Measurements from ENCODE around the gene GRPEL1. TPM values are rescaled to one million over a fixed set of nuclear protein-coding genes. Genes with fewer than 3 reads are reported as not detected.
A peak's percentile ranks its signal among the peaks of the same experiment; 100 is the strongest.

The GRPEL1 gene
- total RNA-seq, 1 donor from 2014 or later, result 15.1 TPM

DNA sequence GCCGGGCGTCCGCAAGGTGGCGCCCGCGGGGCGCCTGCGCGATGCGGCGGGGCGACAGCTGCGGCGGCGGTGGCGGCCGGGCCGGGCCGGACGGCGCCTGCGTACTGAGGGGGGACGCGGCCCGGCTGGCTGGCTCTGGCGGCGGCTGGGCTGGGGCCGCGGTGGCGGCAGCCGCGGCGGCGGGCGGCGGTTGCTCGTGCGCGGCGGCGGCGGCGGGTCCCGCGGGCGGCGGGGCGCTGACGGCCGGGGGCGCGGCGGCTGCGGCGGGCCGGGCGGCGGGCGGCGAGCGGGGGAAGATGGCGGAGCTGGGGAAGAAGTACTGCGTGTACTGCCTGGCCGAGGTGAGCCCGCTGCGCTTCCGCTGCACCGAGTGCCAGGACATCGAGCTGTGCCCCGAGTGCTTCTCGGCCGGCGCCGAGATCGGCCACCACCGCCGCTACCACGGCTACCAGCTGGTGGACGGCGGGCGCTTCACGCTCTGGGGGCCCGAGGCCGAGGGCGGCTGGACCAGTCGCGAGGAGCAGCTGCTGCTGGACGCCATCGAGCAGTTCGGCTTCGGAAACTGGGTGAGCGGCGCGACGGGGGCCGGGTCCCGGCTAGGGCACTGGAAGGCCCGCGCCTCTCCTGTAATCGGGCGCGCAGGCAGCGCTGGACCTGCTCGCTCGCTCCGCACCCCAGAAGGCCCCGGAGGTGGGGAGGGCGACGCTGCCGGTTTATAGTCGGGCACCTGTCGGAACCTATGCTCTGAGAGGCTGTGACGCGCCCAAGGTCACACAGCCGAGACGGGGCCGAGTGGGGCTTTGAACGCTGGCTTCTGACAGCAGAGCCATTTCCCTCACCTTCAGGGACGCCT lies 24.4 kb downstream of the GRPEL1 start, which contains the start of gene TADA2B:
TADA2B (plus strand) TSS at position 89 of the 853 bp plus-strand sequence; CDS start at position 297, 208 bp downstream.
- peak; percentile 56 for DNase-seq

DNA sequence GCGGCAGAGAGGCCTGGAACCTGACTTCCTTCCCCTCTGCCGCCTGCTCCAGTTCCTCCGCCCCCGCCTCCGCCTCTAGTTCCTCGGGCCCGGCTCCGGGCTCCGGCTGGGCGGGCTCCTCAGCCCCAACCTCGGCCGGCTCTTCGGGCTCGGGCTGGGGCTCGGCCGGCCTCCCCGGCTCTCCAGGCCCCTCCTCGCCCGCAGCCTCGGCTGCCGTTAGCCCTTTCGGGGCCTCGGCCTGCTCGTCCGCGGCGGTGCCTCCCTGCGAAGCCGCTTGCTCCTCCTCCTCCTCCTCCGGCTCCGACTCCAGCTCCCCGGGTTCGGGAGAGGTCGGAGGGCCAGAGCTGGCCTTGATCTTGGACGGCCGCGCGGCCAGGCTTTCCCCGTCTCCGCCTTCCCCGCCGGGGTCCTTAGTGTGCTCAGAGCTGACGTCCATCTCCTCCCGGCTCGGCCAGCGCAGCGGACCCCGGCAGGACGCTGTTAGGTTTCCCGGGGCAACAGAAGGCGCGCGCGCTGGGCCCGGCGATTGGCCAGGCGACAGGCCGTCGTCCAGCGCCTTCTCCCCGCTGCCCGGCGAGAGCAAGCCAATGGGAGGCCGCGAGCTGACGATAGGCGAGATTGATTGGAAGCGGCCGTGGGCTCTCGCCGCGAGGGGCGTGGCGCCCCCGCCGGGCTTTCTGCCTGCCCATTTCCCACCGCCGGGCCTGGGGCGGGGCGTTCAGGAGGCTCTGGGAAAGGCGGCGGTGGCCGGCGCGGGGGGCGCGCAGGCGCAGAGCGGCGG lies 25.2 kb downstream of the GRPEL1 start:
- peak; percentile 99 for DNase-seq

DNA sequence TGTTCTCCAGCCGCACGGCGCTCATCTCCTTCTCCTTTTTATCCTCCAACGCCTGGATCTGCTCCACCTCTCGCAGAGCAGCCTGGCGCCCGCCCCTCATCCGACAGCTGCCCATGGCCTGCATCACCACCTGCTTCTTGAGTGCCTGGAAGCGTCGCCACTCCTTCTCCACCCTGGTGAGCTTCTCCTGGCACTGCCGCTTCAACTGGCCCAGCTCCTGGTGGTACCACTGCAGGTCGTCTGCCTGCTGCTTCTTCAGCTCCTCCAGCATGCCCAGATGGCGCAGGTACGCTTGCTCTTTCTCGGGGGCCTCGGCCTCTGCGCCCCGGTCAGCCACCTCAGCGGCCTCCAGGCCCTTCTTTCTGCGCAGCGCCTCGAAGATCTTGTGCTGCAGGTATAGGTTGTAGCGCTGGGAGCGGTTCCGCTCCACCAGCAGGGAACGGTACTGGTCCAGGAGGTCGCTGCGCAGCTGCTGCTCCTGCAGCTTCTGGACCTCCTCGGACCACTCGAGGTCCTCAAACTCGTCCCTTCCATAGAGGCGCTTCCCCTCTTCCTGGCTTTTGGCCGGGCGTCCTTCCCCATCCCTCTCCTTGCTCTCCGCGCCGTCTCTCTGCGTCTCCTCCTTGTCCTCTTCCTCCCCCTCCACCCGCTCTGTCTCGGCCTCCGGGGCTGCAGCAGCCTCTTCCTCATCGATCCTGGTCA lies 25.9 kb downstream of the GRPEL1 start:
- peak; percentile 78 for DNase-seq

DNA sequence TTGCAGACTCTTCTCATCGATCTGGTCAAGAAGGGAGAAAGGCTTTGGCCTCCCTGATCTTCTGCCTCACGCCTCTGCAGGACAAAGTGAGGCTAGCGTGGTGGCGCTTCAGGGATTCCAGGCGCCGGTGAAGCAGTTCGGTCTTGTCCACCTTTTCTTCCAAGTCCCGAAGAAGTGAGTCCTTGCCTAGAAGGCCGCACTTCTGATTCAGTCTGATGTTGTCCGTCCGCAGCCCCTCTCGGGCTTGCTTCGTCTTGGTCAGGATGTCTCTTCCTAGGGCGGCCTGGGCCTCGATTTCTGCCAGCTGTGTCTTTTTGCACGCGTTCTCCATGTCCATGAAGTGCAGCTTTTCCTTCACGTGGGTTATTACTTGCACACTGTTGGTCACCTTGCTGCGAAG lies 26.6 kb downstream of the GRPEL1 start:
- DNase-seq, result no peak

DNA sequence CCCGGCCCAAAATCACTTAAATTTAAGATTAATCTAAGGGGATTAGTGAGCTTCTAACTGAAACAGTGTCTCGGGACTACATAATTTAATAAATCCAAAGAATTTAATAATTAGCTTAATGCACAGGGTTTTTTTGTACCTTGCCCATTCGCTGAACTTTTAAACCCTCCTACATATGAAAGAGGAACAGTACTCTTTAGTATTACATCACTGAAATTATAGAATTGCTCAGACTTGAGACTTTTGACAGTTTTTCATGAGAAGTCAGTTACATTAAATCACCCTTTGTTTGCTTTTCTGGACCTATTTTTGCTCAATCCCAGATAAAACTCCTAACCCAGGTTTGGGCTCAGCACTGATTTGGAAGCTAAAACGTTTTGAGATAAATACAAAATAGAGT lies 27.1 kb downstream of the GRPEL1 start:
- no peak for DNase-seq

DNA sequence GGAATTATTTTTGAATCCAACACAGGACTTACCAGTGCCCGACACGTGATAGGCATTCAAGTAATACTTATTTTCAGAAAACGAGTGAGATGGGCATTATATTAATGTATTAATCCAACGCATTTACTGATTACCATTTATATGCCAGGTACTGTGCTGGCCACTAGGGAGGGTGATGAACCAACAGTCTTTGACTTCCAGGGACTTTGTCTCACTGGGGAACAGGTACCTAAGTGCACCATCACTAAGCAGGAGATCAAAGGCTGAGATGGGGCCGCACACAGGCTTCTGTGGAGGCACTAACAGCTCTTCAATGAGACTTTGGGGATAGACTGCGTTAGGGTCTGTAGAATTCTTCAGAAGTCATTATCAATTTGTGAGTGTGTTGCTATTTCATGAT lies 30.4 kb downstream of the GRPEL1 start:
- DNase-seq, result no peak

DNA sequence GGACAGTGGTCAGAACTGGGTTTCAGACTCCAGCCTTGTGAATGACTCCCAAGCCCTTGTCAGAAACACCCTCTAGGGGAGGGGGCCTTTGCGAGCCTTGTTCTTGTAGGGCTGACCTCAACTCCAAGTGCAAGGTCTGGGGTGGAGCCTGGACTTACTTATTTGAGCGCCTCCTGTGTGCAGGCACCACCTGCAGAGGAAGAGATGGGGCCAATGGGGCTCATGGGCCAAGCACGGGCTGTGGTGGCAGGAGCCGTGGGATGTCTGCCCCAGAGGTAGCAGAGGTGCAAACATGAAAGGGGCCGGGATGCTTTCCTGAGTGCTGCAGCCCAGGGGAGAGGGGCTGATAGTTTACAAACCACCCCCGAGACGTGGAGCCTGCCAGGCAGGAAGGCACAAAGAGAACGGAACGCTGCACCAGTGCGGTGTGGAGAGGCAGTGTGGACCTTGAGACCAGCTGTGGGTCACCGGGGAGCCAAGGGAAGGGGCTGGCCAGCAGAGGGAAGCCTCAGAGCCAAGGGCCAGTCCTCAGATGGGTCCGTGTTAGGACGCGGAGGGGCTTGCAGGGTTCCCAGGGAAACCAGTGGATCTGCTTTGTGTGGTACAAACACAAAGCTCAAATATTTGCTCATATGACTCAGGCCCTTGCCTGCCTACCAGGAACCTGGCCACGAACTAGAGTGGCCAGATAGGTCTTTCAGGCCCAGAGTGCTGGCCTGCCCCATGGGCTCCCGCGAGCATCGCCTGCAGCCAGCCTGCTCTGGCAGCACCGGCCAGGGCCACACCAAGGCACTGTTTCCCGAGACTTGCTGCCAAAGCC lies 33.4 kb downstream of the GRPEL1 start:
- no peak for DNase-seq

DNA sequence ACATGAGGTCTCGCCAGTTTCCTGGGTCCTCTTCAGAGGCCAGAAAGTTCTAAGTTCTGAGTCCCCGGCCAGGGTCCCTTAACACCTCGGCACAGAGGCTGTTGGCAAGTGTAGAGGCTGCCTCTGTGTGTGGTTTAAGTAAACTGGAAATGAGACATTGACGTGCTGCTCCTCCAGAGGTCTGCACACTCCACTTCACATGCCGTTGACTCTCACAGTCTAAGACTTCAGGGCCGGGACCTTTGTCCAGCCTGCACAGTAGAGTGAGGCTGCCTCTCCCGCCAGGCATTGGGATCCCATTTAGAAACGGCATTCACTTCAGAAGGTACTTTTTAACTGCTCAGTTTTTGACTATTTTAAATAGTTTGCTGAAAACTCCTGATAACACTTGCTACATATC lies 35.3 kb downstream of the GRPEL1 start:
- DNase-seq, result no peak

DNA sequence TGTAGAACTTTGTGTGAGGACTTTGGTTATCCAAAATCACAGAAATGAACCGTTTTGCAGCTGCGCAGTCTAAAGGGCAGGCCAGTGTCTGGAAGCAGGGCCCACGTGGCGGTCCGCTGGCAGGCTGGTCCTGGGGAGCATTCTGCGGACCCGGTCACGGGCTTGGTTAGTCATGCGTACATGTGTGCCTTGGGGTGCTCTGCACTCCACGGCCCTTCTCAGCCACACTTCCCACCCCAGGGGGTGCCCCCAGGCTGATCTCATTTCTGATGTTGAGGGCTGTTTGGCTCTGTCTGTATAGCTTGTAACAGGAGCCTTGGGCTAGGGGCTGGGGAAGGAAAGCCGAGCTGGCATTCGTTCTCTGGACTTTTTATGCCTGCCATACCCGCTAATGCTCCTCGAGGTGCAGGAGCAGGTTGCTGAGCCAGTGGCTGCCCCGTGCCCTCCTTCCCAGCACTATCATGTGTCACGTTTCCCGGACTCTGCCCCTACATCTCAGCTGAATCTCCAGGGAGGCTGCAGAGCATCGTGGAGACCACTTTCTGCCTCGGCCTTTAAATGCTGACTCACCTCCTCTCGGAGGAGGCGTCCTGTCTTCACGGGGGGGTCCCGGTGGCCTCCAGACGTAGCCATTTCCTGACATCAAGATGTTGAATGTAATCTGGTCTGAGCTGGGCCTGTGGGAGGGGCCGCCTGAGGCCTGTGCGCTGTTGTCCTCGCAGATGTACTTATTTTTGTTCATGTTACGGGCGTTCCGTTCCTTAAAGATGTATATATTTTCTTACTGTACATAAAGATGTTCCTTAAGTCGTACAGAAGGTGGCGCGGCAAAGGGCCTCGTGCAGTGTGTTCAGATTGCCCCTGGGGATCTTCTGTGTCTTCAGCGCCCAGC lies 36.1 kb downstream of the GRPEL1 start:
- DNase-seq, result no peak

DNA sequence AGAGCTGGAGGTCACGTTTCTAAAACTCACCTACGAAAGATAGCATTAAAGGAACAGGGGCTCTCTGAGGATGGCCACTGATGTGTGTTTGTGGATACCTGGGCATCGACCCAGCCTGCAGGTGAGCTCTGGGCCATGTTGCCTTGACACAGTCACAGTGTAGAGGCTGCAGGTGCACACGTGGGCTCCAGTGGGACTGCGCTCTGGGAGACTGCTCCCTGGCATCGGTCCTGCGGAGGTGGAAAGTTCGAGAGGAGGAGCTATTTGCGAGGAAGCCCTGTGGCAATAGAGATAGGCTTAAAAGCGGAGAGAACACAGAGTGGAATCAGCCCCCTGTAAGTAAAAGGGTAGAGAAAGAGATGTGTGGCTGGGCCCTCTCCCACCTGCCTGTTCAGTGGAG lies 37.0 kb downstream of the GRPEL1 start:
- DNase-seq, result no peak

DNA sequence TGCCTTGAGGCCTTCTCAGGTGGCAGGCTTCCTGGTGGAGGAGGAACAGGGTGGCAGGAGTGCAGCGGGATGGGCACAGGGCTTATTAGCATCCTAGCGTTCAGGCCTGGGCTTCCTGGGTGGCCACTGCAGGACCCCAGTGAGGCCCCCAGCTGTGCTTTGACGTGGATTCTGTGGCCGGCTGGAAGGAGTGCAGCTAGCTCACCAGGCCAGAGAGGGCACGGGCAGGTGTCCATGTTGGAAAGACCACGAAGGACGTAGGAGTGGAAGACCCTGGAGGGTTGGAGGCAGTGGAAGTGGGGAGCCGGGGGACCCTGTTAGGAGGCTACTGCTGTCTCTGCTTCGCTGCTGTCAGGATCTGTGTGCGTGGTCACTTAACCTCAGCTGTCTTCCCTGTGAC lies 37.9 kb downstream of the GRPEL1 start:
- no peak for DNase-seq

DNA sequence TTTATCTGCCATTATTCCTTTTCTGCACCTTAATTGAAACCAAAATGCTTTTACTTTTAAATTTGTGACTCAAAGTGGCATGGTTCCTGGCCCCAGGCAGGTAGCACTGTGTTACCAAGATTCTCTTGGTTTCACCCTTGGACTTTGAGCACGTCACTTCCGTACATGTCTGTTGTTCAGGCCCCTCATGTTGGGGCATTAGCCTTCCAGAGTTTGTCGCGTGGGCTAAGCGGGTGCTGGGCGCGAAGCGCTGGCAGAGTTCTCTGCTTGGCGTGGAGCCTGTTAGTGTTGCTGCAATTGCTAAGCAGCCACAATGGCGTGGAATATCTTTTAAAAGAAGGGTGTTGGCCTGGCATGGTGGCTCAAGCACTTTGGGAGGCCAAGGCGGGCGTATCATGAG lies 38.7 kb downstream of the GRPEL1 start:
- DNase-seq, result no peak

DNA sequence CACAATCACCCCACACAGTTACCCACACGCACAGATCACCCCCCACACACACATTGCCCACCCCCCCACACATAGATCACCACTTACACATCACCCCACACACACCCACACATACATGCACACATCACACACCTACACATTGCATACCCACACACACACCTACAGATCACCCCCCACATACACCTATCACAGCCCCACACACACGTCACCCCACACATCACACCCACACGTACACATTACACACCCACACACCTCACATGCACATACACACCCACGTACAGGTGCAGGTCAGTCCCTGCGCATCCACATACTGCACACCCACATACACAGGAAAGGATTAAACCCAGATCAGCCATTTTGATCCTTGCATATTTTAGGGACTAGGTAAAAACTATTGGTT lies 40.0 kb downstream of the GRPEL1 start:
- DNase-seq, result no peak

DNA sequence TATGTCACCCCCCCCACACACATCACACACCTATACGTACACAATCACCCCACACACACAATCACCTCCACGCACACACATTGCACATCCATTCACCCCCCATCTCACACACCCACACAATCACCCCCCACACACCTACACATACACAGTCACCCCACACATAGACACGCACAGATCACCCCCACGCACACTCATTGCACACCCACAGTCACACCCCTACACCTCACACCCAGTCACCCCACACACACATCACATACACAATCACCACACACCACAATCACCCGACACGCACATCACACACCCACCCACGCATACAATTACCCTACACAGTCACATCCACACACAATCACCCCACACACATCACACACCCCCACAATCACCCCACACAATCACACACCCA lies 40.6 kb downstream of the GRPEL1 start:
- no peak for DNase-seq

DNA sequence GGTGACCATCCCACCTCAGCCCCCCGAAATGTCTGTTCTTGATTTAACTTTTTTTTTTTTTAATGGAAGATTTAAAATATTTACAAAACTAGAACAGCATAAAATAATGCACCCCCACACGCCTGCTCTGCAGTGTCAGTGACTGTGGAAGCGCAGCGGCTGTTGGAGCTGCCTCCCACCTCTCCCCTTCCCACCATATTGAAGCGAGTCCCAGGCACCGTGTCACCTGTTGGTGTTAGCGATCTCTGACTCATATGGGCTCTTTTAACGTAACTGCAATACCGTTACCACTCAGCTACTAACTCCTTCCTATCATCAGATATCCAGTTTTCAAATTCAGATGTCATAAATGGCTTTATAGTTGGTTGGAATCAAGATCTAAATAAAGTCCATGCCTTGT lies 41.8 kb downstream of the GRPEL1 start:
- no peak for DNase-seq

DNA sequence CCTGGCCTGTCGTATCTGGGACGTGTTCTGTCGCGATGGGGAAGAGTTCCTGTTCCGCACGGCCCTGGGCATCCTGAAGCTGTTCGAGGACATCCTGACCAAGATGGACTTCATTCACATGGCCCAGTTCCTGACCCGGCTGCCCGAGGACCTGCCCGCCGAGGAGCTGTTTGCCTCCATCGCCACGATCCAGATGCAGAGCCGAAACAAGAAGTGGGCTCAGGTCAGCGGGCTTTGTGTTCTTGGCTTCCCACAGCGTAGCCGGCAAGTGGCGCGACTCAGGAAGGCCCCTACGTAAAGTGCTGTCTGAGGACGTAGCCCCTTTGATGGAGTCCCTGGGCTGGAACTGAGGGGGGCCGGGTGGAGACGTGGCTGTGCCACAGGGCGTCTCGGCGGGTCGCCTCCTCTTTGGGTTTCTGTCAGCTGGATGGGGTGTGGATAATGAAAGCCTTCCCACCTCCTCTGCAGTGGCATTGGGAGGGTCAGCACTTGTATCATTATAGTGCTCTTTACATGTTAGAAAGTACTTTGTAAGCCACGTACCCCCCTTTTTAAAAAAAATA lies 42.7 kb downstream of the GRPEL1 start:
- no peak for DNase-seq

DNA sequence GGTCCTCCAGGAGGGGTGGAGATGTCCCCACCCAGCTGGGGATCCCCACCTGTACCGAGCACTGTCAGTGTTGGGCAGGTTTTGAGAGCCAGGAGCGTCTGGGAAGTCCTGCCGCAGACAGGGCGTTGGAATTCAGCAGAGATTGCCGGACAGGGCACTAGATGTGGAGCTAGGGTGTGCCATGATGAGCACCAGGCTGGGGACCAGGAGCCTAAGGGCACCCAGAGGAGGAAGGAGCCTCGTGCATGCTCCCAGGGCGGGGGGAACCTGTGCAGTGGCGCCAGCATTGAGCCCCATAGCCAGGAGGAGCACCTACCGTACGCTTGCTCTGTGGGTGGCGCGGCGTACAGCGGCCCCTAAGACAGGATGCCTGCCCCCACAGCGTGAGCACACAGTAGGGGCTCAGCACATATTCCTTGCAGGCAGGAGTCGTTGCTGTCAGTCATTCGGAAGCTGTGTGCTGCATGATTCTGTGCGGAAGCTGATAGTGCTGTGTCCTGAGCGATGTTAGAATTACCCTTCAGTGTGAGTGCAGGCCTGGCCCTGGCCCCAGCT lies 43.5 kb downstream of the GRPEL1 start:
- no peak for DNase-seq

DNA sequence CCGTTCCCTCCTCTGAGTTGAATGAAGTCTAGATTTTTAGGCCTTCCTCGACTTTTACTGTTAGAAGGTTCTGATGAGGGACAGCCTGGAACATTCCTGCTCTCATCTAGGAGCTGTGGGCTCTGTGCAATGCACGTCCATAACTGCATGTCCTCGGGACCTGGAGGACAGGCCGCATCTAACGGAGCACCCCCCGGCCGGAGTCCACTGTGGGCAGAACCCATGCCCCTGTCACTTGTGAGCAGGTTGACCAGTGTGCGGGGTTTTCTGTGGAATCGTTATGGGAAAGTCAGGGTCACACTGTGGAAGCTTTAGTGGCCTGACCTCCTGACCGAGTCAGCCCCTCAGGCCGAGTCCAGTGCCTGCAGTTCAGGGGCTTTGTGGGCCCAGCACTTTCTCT lies 44.0 kb downstream of the GRPEL1 start:
- no peak for DNase-seq

DNA sequence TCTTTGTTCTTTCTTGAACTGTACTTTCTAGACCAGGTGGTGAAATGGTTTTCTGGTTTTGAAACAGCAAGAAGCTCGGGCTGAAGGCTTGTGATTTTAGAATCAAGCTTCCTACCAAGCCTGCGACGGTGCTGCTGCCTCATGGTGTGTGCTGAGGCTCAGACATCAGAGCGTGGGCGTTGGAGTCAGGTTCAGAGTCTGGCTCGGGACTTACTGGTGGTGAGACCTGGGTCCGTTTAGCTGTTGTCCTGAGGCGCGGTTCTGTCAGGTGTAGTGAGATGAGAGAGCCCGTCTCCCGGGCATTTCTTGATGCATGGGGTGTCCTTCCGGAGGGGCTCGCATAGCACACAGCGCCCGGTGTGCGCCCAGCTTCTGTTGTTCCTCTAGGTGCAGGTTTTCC lies 44.4 kb downstream of the GRPEL1 start:
- DNase-seq, result no peak

Data from tongue (tissue), 2 donors.